ENCODE data around the gene C6orf132.
"Not testable (repeated sequence)": the region's sequence is repeated elsewhere in the genome, so short reads cannot be mapped to it uniquely, and the experiment has no call there.

Gene C6orf132

GRCh38 chr6:42153921-42154320 is 11.5 kb upstream of the C6orf132 start:
- DNase-seq (ENCODE audit: extremely low read depth, insufficient read length), result no peak
- H3K27me3 ChIP-seq (replicated peaks; ENCODE audit: control insufficient read depth, insufficient read depth, low read length), result no peaks in the 10 kb centered on the region; the same call in none of the 2 replicates
- no peak for TF ChIP-seq CTCF (IDR thresholded peaks at IDR 0.05; ENCODE audit: insufficient read depth, low read length, poor library complexity, severe bottlenecking)
- no peaks in the 10 kb centered on the region for H3K36me3 ChIP-seq (ENCODE audit: control insufficient read depth, insufficient read depth, low read length)
- H3K4me3 ChIP-seq (replicated peaks; ENCODE audit: low read depth, low read length), result no peak overlapping the region

- H3K36me3 ChIP-seq (ENCODE audit: control insufficient read depth, insufficient read depth, low read length); DNase-seq (ENCODE audit: extremely low read depth, insufficient read length); H3K27me3 ChIP-seq (replicated peaks; ENCODE audit: control insufficient read depth, insufficient read depth, low read length); H3K4me3 ChIP-seq (replicated peaks; ENCODE audit: low read depth, low read length): not testable (repeated sequence)
These were observed 10.3 kb upstream of the C6orf132 start for GRCh38 chr6:42152528-42153213.

GRCh38 chr6:42152024-42152423 is 9.6 kb upstream of the C6orf132 start:
- DNase-seq (ENCODE audit: extremely low read depth, insufficient read length), result no peak
- Histone ChIP-seq H3K36me3 (ENCODE audit: control insufficient read depth, insufficient read depth, low read length) (no peaks in the 10 kb centered on the region), H3K4me3 (replicated peaks; ENCODE audit: low read depth, low read length) (no peak overlapping the region), H3K27me3 (replicated peaks; ENCODE audit: control insufficient read depth, insufficient read depth, low read length) (no peaks in the 10 kb centered on the region; the same call in none of the 2 replicates)
- no peak for TF ChIP-seq CTCF (IDR thresholded peaks at IDR 0.05; ENCODE audit: insufficient read depth, low read length, poor library complexity, severe bottlenecking)

- Histone ChIP-seq H3K4me3 (replicated peaks; ENCODE audit: low read depth, low read length) (no peak overlapping the region), H3K27me3 (replicated peaks; ENCODE audit: control insufficient read depth, insufficient read depth, low read length) (no peaks in the 10 kb centered on the region; the same call in 1 of the 2 replicates), H3K36me3 (ENCODE audit: control insufficient read depth, insufficient read depth, low read length) (no peaks in the 10 kb centered on the region)
- no peak for DNase-seq (ENCODE audit: extremely low read depth, insufficient read length)
- TF ChIP-seq CTCF (IDR thresholded peaks at IDR 0.05; ENCODE audit: insufficient read depth, low read length, poor library complexity, severe bottlenecking), result no peak
These were observed 7.8 kb upstream of the C6orf132 start for GRCh38 chr6:42150254-42150653.

GRCh38 chr6:42148058-42148457 is 5.6 kb upstream of the C6orf132 start:
- DNase-seq (ENCODE audit: extremely low read depth, insufficient read length), result no peak
- Histone ChIP-seq H3K36me3 (ENCODE audit: control insufficient read depth, insufficient read depth, low read length) (no peaks in the 10 kb centered on the region), H3K4me3 (replicated peaks; ENCODE audit: low read depth, low read length) (no peak overlapping the region), H3K27me3 (replicated peaks; ENCODE audit: control insufficient read depth, insufficient read depth, low read length) (no peaks in the 10 kb centered on the region; the same call in 1 of the 2 replicates)
- TF ChIP-seq CTCF (IDR thresholded peaks at IDR 0.05; ENCODE audit: insufficient read depth, low read length, poor library complexity, severe bottlenecking), result no peak

- no peak for DNase-seq (ENCODE audit: extremely low read depth, insufficient read length)
- H3K4me3 ChIP-seq (replicated peaks; ENCODE audit: low read depth, low read length), result no peak overlapping the region
- no peak for TF ChIP-seq CTCF (IDR thresholded peaks at IDR 0.05; ENCODE audit: insufficient read depth, low read length, poor library complexity, severe bottlenecking)
- no peaks in the 10 kb centered on the region; the same call in 1 of the 2 replicates for H3K27me3 ChIP-seq (replicated peaks; ENCODE audit: control insufficient read depth, insufficient read depth, low read length)
- H3K36me3 ChIP-seq (ENCODE audit: control insufficient read depth, insufficient read depth, low read length), result no peaks in the 10 kb centered on the region
These were observed 4.7 kb upstream of the C6orf132 start for GRCh38 chr6:42147138-42147562.

Measured in GM06990 (cell line).